ENCODE measurements around the gene MEF2A. TPM values are rescaled to one million over a fixed set of nuclear protein-coding genes. Genes with fewer than 3 reads are reported as not detected.

Gene MEF2A
- total and polyA plus RNA-seq, 2 donors (not counting 1 experiment from before 2014, with no cell fraction given): 44.0 to 102 TPM

DNA sequence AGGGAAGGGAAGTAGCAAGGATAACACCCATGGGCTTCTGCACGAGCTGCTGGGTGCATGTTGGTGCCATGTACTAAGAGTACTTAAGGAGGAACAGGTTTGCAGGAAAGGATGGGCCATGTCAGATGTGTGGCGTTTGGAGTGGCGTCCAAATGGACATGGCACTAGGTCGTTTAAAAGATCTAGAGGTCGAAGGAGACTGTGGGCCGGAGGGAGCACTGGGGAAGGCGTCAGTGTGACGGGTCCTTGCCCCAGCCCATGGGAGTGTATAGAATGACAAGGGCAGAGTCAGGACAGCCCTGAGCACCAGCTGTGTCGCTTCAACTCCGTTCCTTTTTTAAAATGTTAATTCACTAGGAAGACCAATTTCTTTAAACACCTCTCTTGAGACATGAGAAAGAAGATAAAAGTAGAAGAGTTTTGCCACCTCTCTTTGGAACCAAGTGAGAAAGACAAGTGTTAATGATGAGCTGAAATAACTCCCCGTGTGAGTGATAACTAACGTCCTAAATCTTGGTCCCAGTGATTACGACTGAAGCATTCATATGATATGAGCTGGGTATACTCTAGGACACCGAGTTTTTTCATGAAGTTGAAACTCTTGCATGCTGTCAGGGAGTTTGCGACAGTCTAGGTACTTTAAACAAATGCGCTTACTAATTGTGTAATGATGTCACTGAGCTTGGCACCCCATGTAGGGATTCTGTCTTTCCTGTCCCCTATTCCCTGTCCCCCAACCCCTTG lies 143.6 kb downstream of the MEF2A start:
- intact Hi-C loops (cut with micrococcal nuclease): no loop called here
- H3K9me3 ChIP-seq (ENCODE audit: control extremely low read depth in 1 of 3, control insufficient read depth in 2 of 3, insufficient read depth in 1 of 3, low read length in 2 of 3): no peaks in the 10 kb centered on the region

DNA sequence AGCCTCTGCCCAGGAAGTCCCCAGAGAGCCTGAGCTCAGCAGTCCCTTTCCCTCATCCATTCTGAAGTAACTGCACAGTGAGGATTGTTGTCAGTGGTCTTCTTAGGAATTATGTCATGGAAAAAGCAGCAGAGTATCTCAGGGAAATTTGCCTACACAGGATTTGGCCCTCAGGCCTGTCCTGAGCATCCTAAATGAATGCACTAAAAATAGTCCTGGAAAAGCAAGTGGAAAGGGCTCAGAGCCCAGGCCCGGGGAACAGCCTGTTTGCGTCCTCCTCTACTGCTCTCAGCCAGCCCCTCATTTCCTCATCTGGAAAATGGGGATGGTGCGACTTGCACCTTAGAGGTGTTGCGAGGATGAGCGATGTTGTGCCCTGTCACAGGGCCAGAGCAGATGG lies 145.8 kb downstream of the MEF2A start:
- no peak overlapping the region for H2AFZ ChIP-seq (ENCODE audit: insufficient read depth, low read depth, low read length, poor library complexity, severe bottlenecking)
- Mint-ChIP-seq H3K9me3 (ENCODE audit: insufficient read depth) (no peaks in the 10 kb centered on the region), H3K4me3 (no peak overlapping the region), H3K27ac (peak overlapping the region; percentile 20), H3K4me1 (peaks cover 2% of the 10 kb centered on the region), H3K27me3 (no peaks in the 10 kb centered on the region)
- H3K27ac ChIP-seq (ENCODE audit: low read length in 2 of 2): no peak overlapping the region
- intact Hi-C loops (cut with micrococcal nuclease): no loop called here
- no peaks in the 10 kb centered on the region for H3K79me2 ChIP-seq (ENCODE audit: control insufficient read depth, insufficient read depth, low read length)
- H3K4me3 ChIP-seq (ENCODE audit: control extremely low read depth in 1 of 5, extremely low read depth in 1 of 5, insufficient read depth in 1 of 5, low read depth in 2 of 5, low read length in 4 of 5): no peak overlapping the region
- ChIA-PET POLR2A (no interaction called here), CTCF (interaction anchor here (1.3 kb wide), 1 partner anchor 439 kb away, joined by 5 read pairs; no protein-coding TSS in a partner anchor)
- H3K36me3 ChIP-seq (replicated peaks in 1 of 2; ENCODE audit: control extremely low read depth in 1 of 2, control insufficient read depth in 1 of 2, extremely low read depth in 1 of 2, insufficient read depth in 2 of 2, low read length in 1 of 2): peaks cover 10 to 86% of the 10 kb centered on the region in 2 experiments
- no peaks in the 10 kb centered on the region for H3K27me3 ChIP-seq (replicated peaks in 1 of 4; ENCODE audit: control extremely low read depth in 1 of 4, control insufficient read depth in 3 of 4, insufficient read depth in 4 of 4, low read length in 3 of 4)
- DNase-seq (no peak), ATAC-seq (ENCODE audit: low read depth) (no peak)
- no peaks in the 10 kb centered on the region for H4K20me1 ChIP-seq (ENCODE audit: control insufficient read depth, insufficient read depth, low read length, poor library complexity, severe bottlenecking)
- no peak overlapping the region for H3K9ac ChIP-seq (ENCODE audit: low read length)
- no peaks in the 10 kb centered on the region for H3K9me3 ChIP-seq (ENCODE audit: control extremely low read depth in 1 of 3, control insufficient read depth in 2 of 3, insufficient read depth in 1 of 3, low read length in 2 of 3)
- H3K4me2 ChIP-seq (replicated peaks; ENCODE audit: low read depth, low read length, poor library complexity, severe bottlenecking): no peak overlapping the region
- H3K4me1 ChIP-seq (ENCODE audit: control insufficient read depth in 2 of 2, insufficient read depth in 2 of 2, low read length in 2 of 2): no peaks in the 10 kb centered on the region
- TF ChIP-seq, protein P1, sequence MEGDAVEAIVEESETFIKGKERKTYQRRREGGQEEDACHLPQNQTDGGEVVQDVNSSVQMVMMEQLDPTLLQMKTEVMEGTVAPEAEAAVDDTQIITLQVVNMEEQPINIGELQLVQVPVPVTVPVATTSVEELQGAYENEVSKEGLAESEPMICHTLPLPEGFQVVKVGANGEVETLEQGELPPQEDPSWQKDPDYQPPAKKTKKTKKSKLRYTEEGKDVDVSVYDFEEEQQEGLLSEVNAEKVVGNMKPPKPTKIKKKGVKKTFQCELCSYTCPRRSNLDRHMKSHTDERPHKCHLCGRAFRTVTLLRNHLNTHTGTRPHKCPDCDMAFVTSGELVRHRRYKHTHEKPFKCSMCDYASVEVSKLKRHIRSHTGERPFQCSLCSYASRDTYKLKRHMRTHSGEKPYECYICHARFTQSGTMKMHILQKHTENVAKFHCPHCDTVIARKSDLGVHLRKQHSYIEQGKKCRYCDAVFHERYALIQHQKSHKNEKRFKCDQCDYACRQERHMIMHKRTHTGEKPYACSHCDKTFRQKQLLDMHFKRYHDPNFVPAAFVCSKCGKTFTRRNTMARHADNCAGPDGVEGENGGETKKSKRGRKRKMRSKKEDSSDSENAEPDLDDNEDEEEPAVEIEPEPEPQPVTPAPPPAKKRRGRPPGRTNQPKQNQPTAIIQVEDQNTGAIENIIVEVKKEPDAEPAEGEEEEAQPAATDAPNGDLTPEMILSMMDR (IDR thresholded peaks at IDR 0.05): no peak
- TF ChIP-seq EZH2 (IDR thresholded peaks at IDR 0.05; ENCODE audit: borderline replicate concordance, insufficient read depth, low read depth, low read length, poor library complexity, severe bottlenecking): no peak
- 100% methylated on average over 4 of the region's 5 CpGs for WGBS (ENCODE audit: insufficient coverage)

More for the DNA sequence above, 143.6 kb downstream of the MEF2A start:
- DNase-seq (no peak), ATAC-seq (ENCODE audit: low read depth) (no peak)
- Mint-ChIP-seq H3K27ac (no peak overlapping the region), H3K27me3 (no peaks in the 10 kb centered on the region), H3K9me3 (ENCODE audit: insufficient read depth) (no peaks in the 10 kb centered on the region), H3K4me1 (peaks cover 5% of the 10 kb centered on the region), H3K4me3 (no peak overlapping the region)
- Histone ChIP-seq H3K9ac (ENCODE audit: low read length) (no peak overlapping the region), H3K4me1 (ENCODE audit: control insufficient read depth in 2 of 2, insufficient read depth in 2 of 2, low read length in 2 of 2) (peaks cover 0 to under 1% of the 10 kb centered on the region in 2 donors), H3K4me3 (ENCODE audit: control extremely low read depth in 1 of 5, extremely low read depth in 1 of 5, insufficient read depth in 1 of 5, low read depth in 2 of 5, low read length in 4 of 5) (no peak overlapping the region), H3K27me3 (replicated peaks in 1 of 4; ENCODE audit: control extremely low read depth in 1 of 4, control insufficient read depth in 3 of 4, insufficient read depth in 4 of 4, low read length in 3 of 4) (no peaks in the 10 kb centered on the region), H3K36me3 (replicated peaks in 1 of 2; ENCODE audit: control extremely low read depth in 1 of 2, control insufficient read depth in 1 of 2, extremely low read depth in 1 of 2, insufficient read depth in 2 of 2, low read length in 1 of 2) (peaks cover 10 to 72% of the 10 kb centered on the region in 2 experiments), H3K4me2 (replicated peaks; ENCODE audit: low read depth, low read length, poor library complexity, severe bottlenecking) (no peak overlapping the region), H2AFZ (ENCODE audit: insufficient read depth, low read depth, low read length, poor library complexity, severe bottlenecking) (no peak overlapping the region), H3K79me2 (ENCODE audit: control insufficient read depth, insufficient read depth, low read length) (peaks cover 4% of the 10 kb centered on the region), H4K20me1 (ENCODE audit: control insufficient read depth, insufficient read depth, low read length, poor library complexity, severe bottlenecking) (no peaks in the 10 kb centered on the region), H3K27ac (ENCODE audit: low read length in 2 of 2) (no peak overlapping the region)
- CTCF ChIA-PET: interaction anchor here (0.8 to 3.0 kb wide), 3 partner anchors 19 to 436 kb away, joined by 3 to 25 read pairs (median 3); no protein-coding TSS in a partner anchor
- TF ChIP-seq, protein P1 (IDR thresholded peaks at IDR 0.05): no peak
- TF ChIP-seq EZH2 (IDR thresholded peaks at IDR 0.05; ENCODE audit: borderline replicate concordance, insufficient read depth, low read depth, low read length, poor library complexity, severe bottlenecking): no peak
- POLR2A ChIA-PET: no interaction called here
- WGBS (ENCODE audit: insufficient coverage): 95% methylated on average over 11 of the region's 16 CpGs
